Keratinocyte (primary cell): ENCODE data around the gene TMEM87B. TPM values are rescaled to one million over a fixed set of nuclear protein-coding genes. Genes with fewer than 3 reads are reported as not detected.

Source experiments
- DNase-seq: peaks from one replicate; pipeline ENCODE4 v3.0.0-alpha.2; 2011; ENCODE audit warnings: low read depth, missing footprints, low spot score
- FAIRE-seq: peaks from 2 replicates; lab custom pipeline; 2011; peaks lifted over from hg19 to GRCh38; lab: Jason Lieb, UNC
- H2AFZ ChIP-seq: 2 replicates; pipeline ENCODE4 v1.6.0; 2012; ENCODE audit warnings: low read length, control low read depth, inconsistent platforms; ENCODE audit not compliant: control insufficient read depth
- H3K27ac ChIP-seq: 2 replicates; pipeline ENCODE4 v1.5.1; 2011; ENCODE audit warnings: low read length; ENCODE audit not compliant: control insufficient read depth, insufficient read depth
- H3K27me3 ChIP-seq: 3 replicates; pipeline ENCODE4 v1.6.0; 2011; ENCODE audit warnings: low read length; ENCODE audit not compliant: control insufficient read depth, insufficient read depth; ENCODE audit errors: extremely low read depth
- H3K36me3 ChIP-seq, 2 experiments: 2 replicates in 1 of 2; 3 replicates in 1 of 2; pipeline ENCODE4 v1.5.1; 2011; ENCODE audit warnings: low read length in 2 of 2, mild to moderate bottlenecking in 1 of 2; ENCODE audit not compliant: control insufficient read depth in 2 of 2, insufficient read depth in 2 of 2; ENCODE audit errors: extremely low read depth in 1 of 2
- H3K4me1 ChIP-seq: 3 replicates; pipeline ENCODE4 v1.5.1; 2011; ENCODE audit warnings: low read length; ENCODE audit not compliant: control insufficient read depth, insufficient read depth; ENCODE audit errors: extremely low read depth
- H3K4me2 ChIP-seq: 3 replicates; pipeline ENCODE4 v1.6.0; 2011; ENCODE audit warnings: low read depth, low read length; ENCODE audit not compliant: control insufficient read depth, insufficient read depth; ENCODE audit errors: extremely low read depth
- H3K4me3 ChIP-seq, 3 experiments: fragments of 200-600 bp in 1 of 3; sonication (generic) in 1 of 3; 2 replicates in 2 of 3; 3 replicates in 1 of 3; pipeline ENCODE4 v1.5.1; 2011 to 2016; ENCODE audit warnings: low read length in 3 of 3, mild to moderate bottlenecking in 3 of 3, control low read depth in 2 of 3, inconsistent platforms in 1 of 3, low read depth in 1 of 3, mixed read lengths in 1 of 3, mixed run types in 1 of 3, moderate library complexity in 1 of 3; ENCODE audit not compliant: control insufficient read depth in 2 of 3, insufficient read depth in 2 of 3; ENCODE audit errors: extremely low read depth in 1 of 3
- H3K79me2 ChIP-seq: 2 replicates; pipeline ENCODE4 v1.6.0; 2012; ENCODE audit warnings: low read length; ENCODE audit not compliant: control insufficient read depth, insufficient read depth
- H3K9ac ChIP-seq: 3 replicates; pipeline ENCODE4 v1.6.0; 2011; ENCODE audit warnings: low read length; ENCODE audit not compliant: control insufficient read depth, insufficient read depth; ENCODE audit errors: extremely low read depth
- H3K9me1 ChIP-seq: 3 replicates; pipeline ENCODE4 v1.6.0; 2011; ENCODE audit warnings: low read length; ENCODE audit not compliant: control insufficient read depth, insufficient read depth; ENCODE audit errors: extremely low read depth
- H3K9me3 ChIP-seq: 2 replicates; pipeline ENCODE4 v1.5.1; 2012; ENCODE audit warnings: low read depth, low read length; ENCODE audit not compliant: control insufficient read depth
- H4K20me1 ChIP-seq: 3 replicates; pipeline ENCODE4 v1.6.0; 2011; ENCODE audit warnings: low read length; ENCODE audit not compliant: control insufficient read depth, insufficient read depth; ENCODE audit errors: extremely low read depth
- EZH2 ChIP-seq: IDR thresholded peaks from one replicate; pipeline ENCODE4 v1.6.1; 2012; ENCODE audit warnings: inconsistent platforms, mild to moderate bottlenecking, low read length, moderate library complexity
- dilution Hi-C: fragments of 300-500 bp; cut with MboI; formaldehyde crosslinking; loops from one replicate; pipeline ENCODE4 v1.7.0; 2020; ENCODE audit warnings: low sequenced_read_pairs; ENCODE audit not compliant: extremely low pct_ligation_motif_present
- polyA plus RNA-seq, 5 experiments: library from polyadenylated mRNA; depleted of rRNA in 3 of 5; stranded (reverse) in 3 of 5; stranded (forward) in 1 of 5; unstranded in 1 of 5; fragments of >200 nt; gene quantifications; 1 replicate in 1 of 5; 2 replicates in 3 of 5; 3 replicates in 1 of 5; pipeline versions ENCODE4 v1.2.1 to v1.2.3, GENCODE V29; 2011 to 2012; ENCODE audit warnings: missing spikeins in 2 of 5, low read depth in 1 of 5, low replicate concordance in 1 of 5
- TF ChIP-seq, protein P1 (sequence below), 3 experiments: IDR thresholded peaks in 1 of 3; conservative IDR thresholded peaks in 1 of 3; optimal IDR thresholded peaks in 1 of 3; 2 replicates in 2 of 3; 3 replicates in 1 of 3; pipeline versions ENCODE3 to v1.5.1; 2011; ENCODE audit warnings: low read length in 3 of 3, mild to moderate bottlenecking in 3 of 3, moderate library complexity in 2 of 3, control low read depth in 1 of 3, inconsistent platforms in 1 of 3; ENCODE audit not compliant: insufficient read depth in 2 of 3; ENCODE audit errors: extremely low read depth in 1 of 3

Gene TMEM87B
- polyA plus RNA-seq, 1 donor (not counting 4 experiments of a cell fraction or from before 2014, with no cell fraction given): 37.3 TPM

- dilution Hi-C loops: no loop called here
- Histone ChIP-seq H3K36me3 (peaks cover 10 to 19% of the 10 kb centered on the region in 2 experiments), H2AFZ (no peak overlapping the region), H3K9ac (no peak overlapping the region), H3K9me1 (peaks cover 3% of the 10 kb centered on the region), H3K4me1 (peaks cover 16% of the 10 kb centered on the region), H3K27me3 (no peaks in the 10 kb centered on the region), H3K4me3 (no peak overlapping the region), H3K9me3 (no peaks in the 10 kb centered on the region), H3K27ac (no peak overlapping the region), H4K20me1 (no peaks in the 10 kb centered on the region), H3K79me2 (peaks cover 46% of the 10 kb centered on the region), H3K4me2 (no peak overlapping the region)
- DNase-seq (no peak), FAIRE-seq (no peak)
- TF ChIP-seq, protein P1, sequence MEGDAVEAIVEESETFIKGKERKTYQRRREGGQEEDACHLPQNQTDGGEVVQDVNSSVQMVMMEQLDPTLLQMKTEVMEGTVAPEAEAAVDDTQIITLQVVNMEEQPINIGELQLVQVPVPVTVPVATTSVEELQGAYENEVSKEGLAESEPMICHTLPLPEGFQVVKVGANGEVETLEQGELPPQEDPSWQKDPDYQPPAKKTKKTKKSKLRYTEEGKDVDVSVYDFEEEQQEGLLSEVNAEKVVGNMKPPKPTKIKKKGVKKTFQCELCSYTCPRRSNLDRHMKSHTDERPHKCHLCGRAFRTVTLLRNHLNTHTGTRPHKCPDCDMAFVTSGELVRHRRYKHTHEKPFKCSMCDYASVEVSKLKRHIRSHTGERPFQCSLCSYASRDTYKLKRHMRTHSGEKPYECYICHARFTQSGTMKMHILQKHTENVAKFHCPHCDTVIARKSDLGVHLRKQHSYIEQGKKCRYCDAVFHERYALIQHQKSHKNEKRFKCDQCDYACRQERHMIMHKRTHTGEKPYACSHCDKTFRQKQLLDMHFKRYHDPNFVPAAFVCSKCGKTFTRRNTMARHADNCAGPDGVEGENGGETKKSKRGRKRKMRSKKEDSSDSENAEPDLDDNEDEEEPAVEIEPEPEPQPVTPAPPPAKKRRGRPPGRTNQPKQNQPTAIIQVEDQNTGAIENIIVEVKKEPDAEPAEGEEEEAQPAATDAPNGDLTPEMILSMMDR (optimal IDR thresholded peaks at IDR 0.05 in 1 of 3, IDR thresholded peaks at IDR 0.05 in 1 of 3, conservative IDR thresholded peaks at IDR 0.05 in 1 of 3; ENCODE audit: extremely low read depth in 1 of 3, insufficient read depth in 2 of 3, low read length in 3 of 3): no peak
- TF ChIP-seq EZH2: no peak
Observed at GRCh38 chr2:112061299-112061698, 6.2 kb downstream of the TMEM87B start.

DNA sequence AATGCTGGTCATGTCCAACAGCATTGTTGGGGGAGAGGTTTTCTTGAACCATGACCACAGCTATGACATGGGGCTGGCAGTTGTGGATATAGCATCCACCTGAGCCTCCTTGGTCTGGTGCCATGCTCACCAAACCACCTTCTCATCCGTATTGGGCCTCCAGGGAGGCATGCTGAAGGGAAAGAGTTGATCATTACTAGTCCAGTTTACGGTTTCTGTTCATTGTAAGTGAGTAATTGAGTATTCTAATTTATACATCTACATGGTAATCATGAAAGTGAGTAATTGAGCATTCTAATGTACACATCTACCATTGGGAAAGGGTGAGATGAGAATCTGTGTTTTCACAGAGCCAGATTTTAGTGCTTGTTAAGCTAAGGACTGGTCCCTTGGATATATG lies 6.8 kb downstream of the TMEM87B start:
- FAIRE-seq (no peak), DNase-seq (no peak)
- peaks cover 3% of the 10 kb centered on the region for H3K9me1 ChIP-seq
- no peak overlapping the region for H3K4me3 ChIP-seq
- H3K9me3 ChIP-seq: no peaks in the 10 kb centered on the region
- peaks cover 10 to 21% of the 10 kb centered on the region in 2 experiments for H3K36me3 ChIP-seq
- no peak overlapping the region for H3K27ac ChIP-seq
- H2AFZ ChIP-seq: no peak overlapping the region
- H3K27me3 ChIP-seq: no peaks in the 10 kb centered on the region
- H3K79me2 ChIP-seq: peaks cover 44% of the 10 kb centered on the region
- H3K4me2 ChIP-seq: no peak overlapping the region
- H4K20me1 ChIP-seq: no peaks in the 10 kb centered on the region
- dilution Hi-C loops: no loop called here
- H3K9ac ChIP-seq: no peak overlapping the region
- peaks cover 12% of the 10 kb centered on the region for H3K4me1 ChIP-seq
- TF ChIP-seq EZH2: no peak
- TF ChIP-seq, protein P1 (optimal IDR thresholded peaks at IDR 0.05 in 1 of 3, IDR thresholded peaks at IDR 0.05 in 1 of 3, conservative IDR thresholded peaks at IDR 0.05 in 1 of 3; ENCODE audit: extremely low read depth in 1 of 3, insufficient read depth in 2 of 3, low read length in 3 of 3): no peak
